GM19452 (cell line): ENCODE data around the gene TNFAIP3.

ENCODE experiments used
- ATAC-seq: cut with Tn5 transposase; IDR thresholded peaks from one replicate; pipeline ENCODE4 v1.9.1; 2021; ENCODE audit not compliant: unreplicated experiment

The TNFAIP3 gene

DNA sequence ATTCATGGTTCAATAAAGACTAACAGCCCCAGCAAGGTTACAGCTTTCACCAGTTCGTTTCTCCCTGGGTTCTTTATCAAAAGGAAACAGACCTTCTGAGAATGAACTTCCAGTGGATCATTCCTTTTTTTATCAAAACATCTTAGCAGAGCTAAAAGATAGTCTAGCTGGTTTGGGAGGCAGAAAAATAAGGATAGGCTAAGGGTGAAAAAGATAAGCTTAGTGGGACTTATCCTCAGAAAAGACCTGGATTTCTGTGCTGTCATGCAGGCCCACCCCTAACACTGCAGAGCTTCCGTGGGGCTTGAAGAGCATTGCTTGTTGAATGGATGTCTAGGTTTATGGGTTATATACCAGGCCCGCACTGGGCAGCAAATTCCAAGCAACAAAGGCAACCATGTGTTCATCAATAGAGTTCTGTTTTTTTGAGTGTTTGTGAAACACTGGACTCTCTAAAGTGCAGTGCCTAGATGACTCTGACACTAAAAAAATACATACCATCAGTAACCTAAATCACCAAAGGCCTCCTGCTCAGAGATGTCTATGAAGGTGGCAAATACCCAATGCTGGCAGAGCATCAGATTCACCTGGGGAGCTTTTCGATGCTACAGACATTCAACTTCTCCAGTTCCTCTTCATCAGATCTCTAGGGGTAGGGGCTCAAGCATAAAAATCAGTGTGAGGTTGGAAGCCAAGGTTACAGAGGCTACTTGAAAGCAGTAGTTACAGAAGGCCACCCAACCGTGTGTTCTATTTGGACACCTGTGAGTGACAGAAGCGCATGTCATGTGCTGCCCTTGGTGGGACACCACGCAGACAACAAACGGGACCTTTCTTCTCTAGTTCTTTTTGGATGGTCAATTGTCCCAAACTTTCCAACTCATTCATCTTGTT, 53.0 kb downstream of the TNFAIP3 start:
- ATAC-seq = peak; percentile 42

DNA sequence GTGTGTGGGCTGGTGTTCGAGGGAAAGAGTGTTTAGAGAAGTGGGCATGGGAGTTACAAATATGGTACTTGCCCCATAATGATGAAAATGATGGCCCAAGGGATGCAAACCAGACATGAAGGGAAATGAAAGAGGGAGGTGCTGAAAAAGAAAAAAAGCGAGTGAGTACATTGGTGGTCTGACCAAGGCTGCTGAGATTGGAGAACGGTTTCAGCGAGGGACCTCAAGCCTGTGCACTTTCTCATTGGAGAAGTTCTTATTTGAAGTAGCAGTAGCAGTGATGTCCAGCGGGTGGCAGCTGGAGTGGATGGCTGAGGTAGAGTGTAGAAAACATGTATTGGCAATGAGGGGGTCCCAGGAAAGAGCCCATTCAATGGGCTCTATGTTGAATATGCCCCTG, 54.8 kb downstream of the TNFAIP3 start:
- no peak for ATAC-seq

DNA sequence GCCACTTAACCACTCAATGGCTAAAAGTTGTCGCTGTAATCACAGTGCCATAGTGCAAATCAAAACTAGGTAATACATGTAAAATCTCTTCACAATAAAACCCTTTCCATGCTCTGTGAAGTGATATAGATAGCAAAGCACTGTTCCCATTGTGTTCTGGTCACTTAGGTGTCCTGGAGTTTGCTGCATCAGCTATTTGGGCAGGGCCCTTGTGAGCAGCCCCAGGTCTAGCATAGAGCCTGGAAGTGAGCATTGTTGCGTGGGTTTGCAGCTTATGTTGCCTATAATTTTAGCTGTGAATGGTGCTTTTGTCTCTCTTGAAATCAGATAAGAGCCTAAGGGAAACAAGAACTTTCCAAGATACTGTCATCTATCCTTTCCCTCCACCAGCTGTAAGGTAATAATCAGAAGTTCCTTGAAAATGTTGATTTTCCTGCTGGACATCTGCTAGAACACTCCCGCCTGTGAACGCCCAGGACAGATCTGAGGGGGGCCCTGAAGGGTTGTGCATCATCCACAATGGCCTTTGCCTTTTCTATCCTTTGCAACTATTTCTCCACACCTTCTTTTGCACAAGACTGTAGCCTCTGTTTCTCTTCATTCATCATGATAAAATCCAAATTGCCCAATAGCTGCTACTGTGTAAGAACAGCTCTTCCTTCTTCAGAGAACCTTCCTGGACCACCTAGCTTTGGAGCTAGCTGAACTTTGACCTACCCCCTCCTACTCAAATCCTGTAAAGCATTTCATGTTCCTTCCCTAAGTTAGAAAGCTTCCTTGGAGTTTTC, 57.0 kb downstream of the TNFAIP3 start:
- ATAC-seq = no peak

- ATAC-seq = no peak
These were observed 58.2 kb downstream of the TNFAIP3 start for GRCh38 chr6:137925141-137925698.

DNA sequence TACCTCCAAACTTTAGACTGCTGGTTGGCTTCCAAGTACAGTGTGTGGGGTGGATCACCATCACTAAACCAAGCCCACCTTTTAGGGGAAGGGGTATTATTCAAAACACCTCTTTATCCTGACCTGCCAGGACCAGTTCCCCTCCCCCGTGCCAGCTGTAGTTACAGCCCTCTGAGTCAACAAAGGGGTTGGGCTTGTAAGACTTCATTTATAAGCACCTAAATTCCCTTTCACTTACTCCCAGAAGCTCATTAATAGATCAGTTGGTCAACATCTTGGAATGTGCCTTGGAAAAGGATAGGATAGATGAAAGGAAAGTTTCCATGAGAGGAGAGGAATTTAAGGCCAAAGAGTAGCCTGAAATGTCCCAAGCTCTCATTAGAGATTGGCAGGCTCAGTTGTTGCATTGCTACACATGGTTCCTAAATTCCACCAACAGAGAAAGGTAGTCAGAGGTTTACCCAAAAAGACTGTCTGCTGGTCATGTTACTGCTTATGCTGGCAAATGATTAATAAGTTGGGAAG, 59.2 kb downstream of the TNFAIP3 start:
- no peak for ATAC-seq

- ATAC-seq = no peak
These were observed 59.9 kb downstream of the TNFAIP3 start for GRCh38 chr6:137926985-137927384.

GRCh38 chr6:137927777-137928218, 60.7 kb downstream of the TNFAIP3 start:
- ATAC-seq = peak; percentile 94

- peak; percentile 36 for ATAC-seq
These were observed 61.2 kb downstream of the TNFAIP3 start for GRCh38 chr6:137928286-137928685.

GRCh38 chr6:137931849-137932465, 64.9 kb downstream of the TNFAIP3 start:
- no peak for ATAC-seq
